HEK293 (cell line): ENCODE measurements around the gene ZDHHC1.

ENCODE experiments used
- CTCF ChIA-PET: fragments of 350-600 bp; formaldehyde crosslinking; extraction: SDS; loops from one replicate; lab custom pipeline; 2021; ENCODE audit warnings: antibody characterized with exemption; lab: Yijun Ruan, JAX
- POLR2A ChIA-PET: fragments of 300-600 bp; formaldehyde crosslinking; extraction: SDS; loops from one replicate; lab custom pipeline; 2020; ENCODE audit warnings: antibody characterized with exemption, inconsistent platforms; lab: Yijun Ruan, JAX
- H3K27ac ChIP-seq: fragments of 200-500 bp; sonication (Bioruptor generic); 2 replicates; pipeline ENCODE4 v1.5.1; 2014; ENCODE audit warnings: low read depth, low read length, control low read depth, inconsistent platforms; ENCODE audit errors: extremely low read depth
- H3K36me3 ChIP-seq, 2 experiments: fragments of 200-500 bp in 1 of 2; sonication (Bioruptor generic) in 1 of 2; 1 replicate in 1 of 2; 2 replicates in 1 of 2; pipeline ENCODE4 v1.5.1; 2014 to 2017; ENCODE audit warnings: inconsistent platforms in 2 of 2, low read length in 2 of 2; ENCODE audit not compliant: control insufficient read depth in 2 of 2, insufficient read depth in 1 of 2
- H3K4me1 ChIP-seq: fragments of 200-500 bp; sonication (Bioruptor generic); 2 replicates; pipeline ENCODE4 v1.5.1; 2014; ENCODE audit warnings: mild to moderate bottlenecking, low read length, inconsistent platforms; ENCODE audit not compliant: control insufficient read depth, insufficient read depth
- H3K4me3 ChIP-seq: 2 replicates; pipeline ENCODE4 v1.5.1; 2011; ENCODE audit warnings: low read depth, mild to moderate bottlenecking, control low read depth, low read length, moderate library complexity
- H3K9me3 ChIP-seq: fragments of 200-500 bp; sonication (Bioruptor generic); 2 replicates; pipeline ENCODE4 v1.5.1; 2014; ENCODE audit warnings: low read depth, low read length, inconsistent platforms; ENCODE audit not compliant: control insufficient read depth, insufficient read depth
- GLI2 ChIP-seq: fragments of 450-650 bp; formaldehyde crosslinking; IDR thresholded peaks from 2 replicates; pipeline ENCODE4; 2017; ENCODE audit warnings: missing biosample characterization, missing genetic modification characterization, low read depth, borderline replicate concordance
- HOXD13 ChIP-seq: sonication (generic); formaldehyde crosslinking; IDR thresholded peaks from 2 replicates; pipeline ENCODE4 v1.8.0; 2022; ENCODE audit warnings: missing genetic modification reagents, borderline replicate concordance
- ZNF140 ChIP-seq: fragments of 450-650 bp; formaldehyde crosslinking; IDR thresholded peaks from 2 replicates; pipeline ENCODE4 v1.5.1; 2016; ENCODE audit warnings: missing biosample characterization, missing genetic modification characterization
- ZNF394 ChIP-seq: fragments of 450-650 bp; formaldehyde crosslinking; IDR thresholded peaks from 2 replicates; pipeline ENCODE4 v1.5.1; 2016; ENCODE audit warnings: missing biosample characterization, missing genetic modification characterization, mild to moderate bottlenecking, moderate library complexity, borderline replicate concordance
- ZNF514 ChIP-seq: fragments of 450-650 bp; formaldehyde crosslinking; IDR thresholded peaks from 2 replicates; pipeline ENCODE4 v1.5.1; 2016; ENCODE audit warnings: missing biosample characterization, missing genetic modification characterization
- ZNF585B ChIP-seq: fragments of 450-650 bp; formaldehyde crosslinking; IDR thresholded peaks from 2 replicates; pipeline ENCODE4 v1.5.1; 2016; ENCODE audit warnings: missing biosample characterization, missing genetic modification characterization
- ZNF600 ChIP-seq: fragments of 450-650 bp; formaldehyde crosslinking; IDR thresholded peaks from 2 replicates; pipeline ENCODE4 v1.5.1; 2016; ENCODE audit warnings: missing biosample characterization, missing genetic modification characterization
- ZNF768 ChIP-seq: fragments of 450-650 bp; formaldehyde crosslinking; IDR thresholded peaks from 2 replicates; pipeline ENCODE4 v1.5.1; 2018; ENCODE audit warnings: missing biosample characterization, mild to moderate bottlenecking, missing genetic modification characterization
- TF ChIP-seq, protein P1 (sequence below): fragments of 450-650 bp; formaldehyde crosslinking; IDR thresholded peaks from 2 replicates; pipeline ENCODE4 v1.5.1; 2016; ENCODE audit warnings: missing biosample characterization, missing genetic modification characterization
- TF ChIP-seq, protein P2 (sequence below): fragments of 450-650 bp; formaldehyde crosslinking; IDR thresholded peaks from 2 replicates; pipeline ENCODE4 v1.5.1; 2016; ENCODE audit warnings: missing biosample characterization, missing genetic modification characterization
- TF ChIP-seq, protein P3 (sequence below): fragments of 450-650 bp; IDR thresholded peaks from 2 replicates; pipeline ENCODE4 v1.5.1; 2018; ENCODE audit warnings: missing biosample characterization, missing genetic modification characterization
- TF ChIP-seq, protein P4 (sequence below): fragments of 450-650 bp; formaldehyde crosslinking; IDR thresholded peaks from 2 replicates; pipeline ENCODE4 v1.5.1; 2016; ENCODE audit warnings: missing biosample characterization, missing genetic modification characterization, borderline replicate concordance
- TF ChIP-seq, protein P5 (sequence below): fragments of 450-650 bp; formaldehyde crosslinking; IDR thresholded peaks from 2 replicates; pipeline ENCODE4 v1.5.1; 2017; ENCODE audit warnings: missing biosample characterization, missing genetic modification characterization
- TF ChIP-seq, protein P6 (sequence below): fragments of 450-650 bp; formaldehyde crosslinking; IDR thresholded peaks from 2 replicates; pipeline ENCODE4 v1.5.1; 2017; ENCODE audit warnings: missing biosample characterization, missing genetic modification characterization
- TF ChIP-seq, protein P7 (sequence below): fragments of 450-650 bp; formaldehyde crosslinking; IDR thresholded peaks from 2 replicates; pipeline ENCODE4 v1.5.1; 2017; ENCODE audit warnings: missing biosample characterization, mild to moderate bottlenecking, missing genetic modification characterization, moderate library complexity
- TF ChIP-seq, protein P8 (sequence below): fragments of 450-650 bp; formaldehyde crosslinking; conservative IDR thresholded peaks from 2 replicates; pipeline ENCODE4 v1.5.1; 2016; ENCODE audit warnings: low read depth, missing biosample characterization, missing genetic modification characterization

The ZDHHC1 gene

DNA sequence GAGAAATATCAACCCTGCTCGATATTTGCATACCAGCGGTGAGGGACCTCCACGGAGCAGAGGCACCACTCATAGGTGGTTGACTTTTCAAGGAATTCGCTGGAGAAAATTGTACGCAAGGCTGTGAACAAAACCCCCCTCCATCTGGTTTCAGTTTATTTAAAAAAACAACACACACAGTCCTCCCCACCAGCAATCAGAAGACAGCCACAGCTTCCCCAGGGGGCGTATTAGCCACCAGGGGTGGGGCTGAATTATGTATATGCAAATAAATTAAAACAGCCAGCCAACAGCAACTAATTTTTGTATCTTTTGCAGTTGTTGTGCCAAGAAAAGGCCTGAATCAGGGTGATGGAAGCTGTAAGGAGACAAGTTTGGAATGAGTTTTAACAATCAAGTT lies 8.8 kb upstream of the ZDHHC1 start (continued):
- TF ChIP-seq, protein P1, sequence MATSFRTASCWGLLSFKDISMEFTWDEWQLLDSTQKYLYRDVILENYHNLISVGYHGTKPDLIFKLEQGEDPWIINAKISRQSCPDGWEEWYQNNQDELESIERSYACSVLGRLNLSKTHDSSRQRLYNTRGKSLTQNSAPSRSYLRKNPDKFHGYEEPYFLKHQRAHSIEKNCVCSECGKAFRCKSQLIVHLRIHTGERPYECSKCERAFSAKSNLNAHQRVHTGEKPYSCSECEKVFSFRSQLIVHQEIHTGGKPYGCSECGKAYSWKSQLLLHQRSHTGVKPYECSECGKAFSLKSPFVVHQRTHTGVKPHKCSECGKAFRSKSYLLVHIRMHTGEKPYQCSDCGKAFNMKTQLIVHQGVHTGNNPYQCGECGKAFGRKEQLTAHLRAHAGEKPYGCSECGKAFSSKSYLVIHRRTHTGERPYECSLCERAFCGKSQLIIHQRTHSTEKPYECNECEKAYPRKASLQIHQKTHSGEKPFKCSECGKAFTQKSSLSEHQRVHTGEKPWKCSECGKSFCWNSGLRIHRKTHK (tag by site-specific recombination): no peak
- TF ChIP-seq, protein P2, sequence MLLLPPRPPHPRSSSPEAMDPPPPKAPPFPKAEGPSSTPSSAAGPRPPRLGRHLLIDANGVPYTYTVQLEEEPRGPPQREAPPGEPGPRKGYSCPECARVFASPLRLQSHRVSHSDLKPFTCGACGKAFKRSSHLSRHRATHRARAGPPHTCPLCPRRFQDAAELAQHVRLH (tag by site-specific recombination): no peak
- TF ChIP-seq ZNF514 (tag by site-specific recombination) (no peak), ZNF140 (tag by site-specific recombination) (no peak)

DNA sequence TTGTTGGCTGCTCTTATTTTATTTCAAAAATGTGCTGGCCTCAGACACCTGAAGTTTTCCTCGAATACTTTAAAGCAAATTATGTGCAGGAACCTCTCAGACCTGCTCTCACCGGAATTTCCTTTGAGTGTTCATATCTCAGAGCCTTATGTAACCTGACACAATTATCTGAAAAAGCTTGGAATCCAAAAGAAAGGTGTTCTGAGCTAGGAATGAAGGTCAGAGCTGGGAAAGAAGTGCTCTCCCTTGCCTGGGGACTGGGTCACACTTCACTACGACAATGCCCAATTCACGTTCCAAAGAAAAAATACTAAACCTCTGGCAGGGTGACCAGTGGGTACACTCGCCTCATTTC lies 8.0 kb upstream of the ZDHHC1 start:
- no peak overlapping the region for H3K27ac ChIP-seq
- POLR2A ChIA-PET: no interaction called here
- TF ChIP-seq ZNF140 (tag by site-specific recombination) (no peak), ZNF394 (tag by site-specific recombination) (no peak), ZNF585B (no peak), ZNF768 (tag by site-specific recombination) (no peak), GLI2 (no peak), ZNF600 (tag by site-specific recombination) (no peak), HOXD13 (no peak)
- TF ChIP-seq, protein P3, sequence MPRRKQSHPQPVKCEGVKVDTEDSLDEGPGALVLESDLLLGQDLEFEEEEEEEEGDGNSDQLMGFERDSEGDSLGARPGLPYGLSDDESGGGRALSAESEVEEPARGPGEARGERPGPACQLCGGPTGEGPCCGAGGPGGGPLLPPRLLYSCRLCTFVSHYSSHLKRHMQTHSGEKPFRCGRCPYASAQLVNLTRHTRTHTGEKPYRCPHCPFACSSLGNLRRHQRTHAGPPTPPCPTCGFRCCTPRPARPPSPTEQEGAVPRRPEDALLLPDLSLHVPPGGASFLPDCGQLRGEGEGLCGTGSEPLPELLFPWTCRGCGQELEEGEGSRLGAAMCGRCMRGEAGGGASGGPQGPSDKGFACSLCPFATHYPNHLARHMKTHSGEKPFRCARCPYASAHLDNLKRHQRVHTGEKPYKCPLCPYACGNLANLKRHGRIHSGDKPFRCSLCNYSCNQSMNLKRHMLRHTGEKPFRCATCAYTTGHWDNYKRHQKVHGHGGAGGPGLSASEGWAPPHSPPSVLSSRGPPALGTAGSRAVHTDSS (tag by site-specific recombination): no peak
- TF ChIP-seq, protein P4, sequence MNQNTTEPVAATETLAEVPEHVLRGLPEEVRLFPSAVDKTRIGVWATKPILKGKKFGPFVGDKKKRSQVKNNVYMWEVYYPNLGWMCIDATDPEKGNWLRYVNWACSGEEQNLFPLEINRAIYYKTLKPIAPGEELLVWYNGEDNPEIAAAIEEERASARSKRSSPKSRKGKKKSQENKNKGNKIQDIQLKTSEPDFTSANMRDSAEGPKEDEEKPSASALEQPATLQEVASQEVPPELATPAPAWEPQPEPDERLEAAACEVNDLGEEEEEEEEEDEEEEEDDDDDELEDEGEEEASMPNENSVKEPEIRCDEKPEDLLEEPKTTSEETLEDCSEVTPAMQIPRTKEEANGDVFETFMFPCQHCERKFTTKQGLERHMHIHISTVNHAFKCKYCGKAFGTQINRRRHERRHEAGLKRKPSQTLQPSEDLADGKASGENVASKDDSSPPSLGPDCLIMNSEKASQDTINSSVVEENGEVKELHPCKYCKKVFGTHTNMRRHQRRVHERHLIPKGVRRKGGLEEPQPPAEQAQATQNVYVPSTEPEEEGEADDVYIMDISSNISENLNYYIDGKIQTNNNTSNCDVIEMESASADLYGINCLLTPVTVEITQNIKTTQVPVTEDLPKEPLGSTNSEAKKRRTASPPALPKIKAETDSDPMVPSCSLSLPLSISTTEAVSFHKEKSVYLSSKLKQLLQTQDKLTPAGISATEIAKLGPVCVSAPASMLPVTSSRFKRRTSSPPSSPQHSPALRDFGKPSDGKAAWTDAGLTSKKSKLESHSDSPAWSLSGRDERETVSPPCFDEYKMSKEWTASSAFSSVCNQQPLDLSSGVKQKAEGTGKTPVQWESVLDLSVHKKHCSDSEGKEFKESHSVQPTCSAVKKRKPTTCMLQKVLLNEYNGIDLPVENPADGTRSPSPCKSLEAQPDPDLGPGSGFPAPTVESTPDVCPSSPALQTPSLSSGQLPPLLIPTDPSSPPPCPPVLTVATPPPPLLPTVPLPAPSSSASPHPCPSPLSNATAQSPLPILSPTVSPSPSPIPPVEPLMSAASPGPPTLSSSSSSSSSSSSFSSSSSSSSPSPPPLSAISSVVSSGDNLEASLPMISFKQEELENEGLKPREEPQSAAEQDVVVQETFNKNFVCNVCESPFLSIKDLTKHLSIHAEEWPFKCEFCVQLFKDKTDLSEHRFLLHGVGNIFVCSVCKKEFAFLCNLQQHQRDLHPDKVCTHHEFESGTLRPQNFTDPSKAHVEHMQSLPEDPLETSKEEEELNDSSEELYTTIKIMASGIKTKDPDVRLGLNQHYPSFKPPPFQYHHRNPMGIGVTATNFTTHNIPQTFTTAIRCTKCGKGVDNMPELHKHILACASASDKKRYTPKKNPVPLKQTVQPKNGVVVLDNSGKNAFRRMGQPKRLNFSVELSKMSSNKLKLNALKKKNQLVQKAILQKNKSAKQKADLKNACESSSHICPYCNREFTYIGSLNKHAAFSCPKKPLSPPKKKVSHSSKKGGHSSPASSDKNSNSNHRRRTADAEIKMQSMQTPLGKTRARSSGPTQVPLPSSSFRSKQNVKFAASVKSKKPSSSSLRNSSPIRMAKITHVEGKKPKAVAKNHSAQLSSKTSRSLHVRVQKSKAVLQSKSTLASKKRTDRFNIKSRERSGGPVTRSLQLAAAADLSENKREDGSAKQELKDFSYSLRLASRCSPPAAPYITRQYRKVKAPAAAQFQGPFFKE (tag by site-specific recombination): no peak
- TF ChIP-seq, protein P5, sequence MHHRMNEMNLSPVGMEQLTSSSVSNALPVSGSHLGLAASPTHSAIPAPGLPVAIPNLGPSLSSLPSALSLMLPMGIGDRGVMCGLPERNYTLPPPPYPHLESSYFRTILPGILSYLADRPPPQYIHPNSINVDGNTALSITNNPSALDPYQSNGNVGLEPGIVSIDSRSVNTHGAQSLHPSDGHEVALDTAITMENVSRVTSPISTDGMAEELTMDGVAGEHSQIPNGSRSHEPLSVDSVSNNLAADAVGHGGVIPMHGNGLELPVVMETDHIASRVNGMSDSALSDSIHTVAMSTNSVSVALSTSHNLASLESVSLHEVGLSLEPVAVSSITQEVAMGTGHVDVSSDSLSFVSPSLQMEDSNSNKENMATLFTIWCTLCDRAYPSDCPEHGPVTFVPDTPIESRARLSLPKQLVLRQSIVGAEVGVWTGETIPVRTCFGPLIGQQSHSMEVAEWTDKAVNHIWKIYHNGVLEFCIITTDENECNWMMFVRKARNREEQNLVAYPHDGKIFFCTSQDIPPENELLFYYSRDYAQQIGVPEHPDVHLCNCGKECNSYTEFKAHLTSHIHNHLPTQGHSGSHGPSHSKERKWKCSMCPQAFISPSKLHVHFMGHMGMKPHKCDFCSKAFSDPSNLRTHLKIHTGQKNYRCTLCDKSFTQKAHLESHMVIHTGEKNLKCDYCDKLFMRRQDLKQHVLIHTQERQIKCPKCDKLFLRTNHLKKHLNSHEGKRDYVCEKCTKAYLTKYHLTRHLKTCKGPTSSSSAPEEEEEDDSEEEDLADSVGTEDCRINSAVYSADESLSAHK (tag by site-specific recombination): no peak
- TF ChIP-seq, protein P6, sequence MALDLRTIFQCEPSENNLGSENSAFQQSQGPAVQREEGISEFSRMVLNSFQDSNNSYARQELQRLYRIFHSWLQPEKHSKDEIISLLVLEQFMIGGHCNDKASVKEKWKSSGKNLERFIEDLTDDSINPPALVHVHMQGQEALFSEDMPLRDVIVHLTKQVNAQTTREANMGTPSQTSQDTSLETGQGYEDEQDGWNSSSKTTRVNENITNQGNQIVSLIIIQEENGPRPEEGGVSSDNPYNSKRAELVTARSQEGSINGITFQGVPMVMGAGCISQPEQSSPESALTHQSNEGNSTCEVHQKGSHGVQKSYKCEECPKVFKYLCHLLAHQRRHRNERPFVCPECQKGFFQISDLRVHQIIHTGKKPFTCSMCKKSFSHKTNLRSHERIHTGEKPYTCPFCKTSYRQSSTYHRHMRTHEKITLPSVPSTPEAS (tag by site-specific recombination): no peak
- TF ChIP-seq, protein P7, sequence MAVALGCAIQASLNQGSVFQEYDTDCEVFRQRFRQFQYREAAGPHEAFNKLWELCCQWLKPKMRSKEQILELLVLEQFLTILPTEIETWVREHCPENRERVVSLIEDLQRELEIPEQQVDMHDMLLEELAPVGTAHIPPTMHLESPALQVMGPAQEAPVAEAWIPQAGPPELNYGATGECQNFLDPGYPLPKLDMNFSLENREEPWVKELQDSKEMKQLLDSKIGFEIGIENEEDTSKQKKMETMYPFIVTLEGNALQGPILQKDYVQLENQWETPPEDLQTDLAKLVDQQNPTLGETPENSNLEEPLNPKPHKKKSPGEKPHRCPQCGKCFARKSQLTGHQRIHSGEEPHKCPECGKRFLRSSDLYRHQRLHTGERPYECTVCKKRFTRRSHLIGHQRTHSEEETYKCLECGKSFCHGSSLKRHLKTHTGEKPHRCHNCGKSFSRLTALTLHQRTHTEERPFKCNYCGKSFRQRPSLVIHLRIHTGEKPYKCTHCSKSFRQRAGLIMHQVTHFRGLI (tag by site-specific recombination): no peak
- TF ChIP-seq, protein P8, sequence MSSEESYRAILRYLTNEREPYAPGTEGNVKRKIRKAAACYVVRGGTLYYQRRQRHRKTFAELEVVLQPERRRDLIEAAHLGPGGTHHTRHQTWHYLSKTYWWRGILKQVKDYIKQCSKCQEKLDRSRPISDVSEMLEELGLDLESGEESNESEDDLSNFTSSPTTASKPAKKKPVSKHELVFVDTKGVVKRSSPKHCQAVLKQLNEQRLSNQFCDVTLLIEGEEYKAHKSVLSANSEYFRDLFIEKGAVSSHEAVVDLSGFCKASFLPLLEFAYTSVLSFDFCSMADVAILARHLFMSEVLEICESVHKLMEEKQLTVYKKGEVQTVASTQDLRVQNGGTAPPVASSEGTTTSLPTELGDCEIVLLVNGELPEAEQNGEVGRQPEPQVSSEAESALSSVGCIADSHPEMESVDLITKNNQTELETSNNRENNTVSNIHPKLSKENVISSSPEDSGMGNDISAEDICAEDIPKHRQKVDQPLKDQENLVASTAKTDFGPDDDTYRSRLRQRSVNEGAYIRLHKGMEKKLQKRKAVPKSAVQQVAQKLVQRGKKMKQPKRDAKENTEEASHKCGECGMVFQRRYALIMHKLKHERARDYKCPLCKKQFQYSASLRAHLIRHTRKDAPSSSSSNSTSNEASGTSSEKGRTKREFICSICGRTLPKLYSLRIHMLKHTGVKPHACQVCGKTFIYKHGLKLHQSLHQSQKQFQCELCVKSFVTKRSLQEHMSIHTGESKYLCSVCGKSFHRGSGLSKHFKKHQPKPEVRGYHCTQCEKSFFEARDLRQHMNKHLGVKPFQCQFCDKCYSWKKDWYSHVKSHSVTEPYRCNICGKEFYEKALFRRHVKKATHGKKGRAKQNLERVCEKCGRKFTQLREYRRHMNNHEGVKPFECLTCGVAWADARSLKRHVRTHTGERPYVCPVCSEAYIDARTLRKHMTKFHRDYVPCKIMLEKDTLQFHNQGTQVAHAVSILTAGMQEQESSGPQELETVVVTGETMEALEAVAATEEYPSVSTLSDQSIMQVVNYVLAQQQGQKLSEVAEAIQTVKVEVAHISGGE (tag by site-specific recombination): no peak

More for the DNA sequence above, 8.0 kb upstream of the ZDHHC1 start:
- Histone ChIP-seq H3K36me3 (no peaks in the 10 kb centered on the region), H3K4me3 (no peak overlapping the region), H3K4me1 (no peaks in the 10 kb centered on the region), H3K9me3 (no peaks in the 10 kb centered on the region)
- CTCF ChIA-PET: interaction anchor here (0.6 to 7.1 kb wide), 4 partner anchors 12 to 97 kb away, joined by 3 to 99 read pairs (median 3); no protein-coding TSS in a partner anchor
